Adrenal gland (tissue), 5 donors: Measurements from ENCODE around the gene PACS1.

Experiments used
- POLR2A ChIP-seq, 2 donors: fragments of 450-650 bp; IDR thresholded peaks; one replicate each; pipeline ENCODE4 v1.6.1; 2017; ENCODE audit warnings: antibody characterized with exemption in 2 of 2, mild to moderate bottlenecking in 2 of 2, moderate library complexity in 1 of 2
- TF ChIP-seq, protein P1 (sequence below), 6 experiments: fragments of 450-650 bp in 4 of 6; fragments of 200-600 bp in 2 of 6; sonication (generic) in 1 of 6; IDR thresholded peaks; 1 replicate in 5 of 6; 2 replicates in 1 of 6; pipeline versions ENCODE4 v1.5.1 to v1.8.0; 2016 to 2021; ENCODE audit warnings: antibody characterized with exemption in 6 of 6, mild to moderate bottlenecking in 2 of 6, moderate library complexity in 1 of 6
- donor health status: DM: no; HTN: no; CAD: no.

DNA sequence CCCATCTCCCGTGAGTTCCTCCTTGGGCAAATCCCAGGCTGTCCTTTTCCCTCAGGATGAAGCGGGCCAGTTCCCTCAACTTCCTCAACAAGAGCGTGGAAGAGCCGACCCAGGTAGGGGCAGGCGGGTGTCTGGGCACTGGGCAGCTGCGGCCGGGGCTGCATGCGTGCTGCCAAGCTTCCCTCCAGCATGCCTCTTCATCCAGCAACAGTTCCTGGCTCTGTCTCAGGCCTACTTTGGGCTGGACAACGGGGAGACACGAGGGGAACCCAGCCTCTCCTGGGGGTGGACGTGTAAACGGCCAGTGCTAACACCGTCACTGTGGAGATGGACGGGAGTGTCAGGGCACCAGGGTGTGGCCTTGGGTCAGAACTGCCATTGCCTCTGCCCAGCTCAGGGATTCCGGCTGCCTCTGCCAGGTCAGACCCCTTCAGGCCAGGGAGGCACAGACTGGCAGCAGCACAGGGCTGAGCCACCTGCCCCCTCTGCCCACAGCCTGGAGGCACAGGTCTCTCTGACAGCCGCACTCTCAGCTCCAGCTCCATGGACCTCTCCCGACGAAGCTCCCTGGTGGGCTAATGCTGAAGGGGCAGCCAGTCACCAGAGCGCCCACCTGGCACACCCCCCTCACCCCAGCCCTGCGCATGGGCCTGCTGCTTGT lies 196.4 kb downstream of the PACS1 start:
- TF ChIP-seq, protein P1, sequence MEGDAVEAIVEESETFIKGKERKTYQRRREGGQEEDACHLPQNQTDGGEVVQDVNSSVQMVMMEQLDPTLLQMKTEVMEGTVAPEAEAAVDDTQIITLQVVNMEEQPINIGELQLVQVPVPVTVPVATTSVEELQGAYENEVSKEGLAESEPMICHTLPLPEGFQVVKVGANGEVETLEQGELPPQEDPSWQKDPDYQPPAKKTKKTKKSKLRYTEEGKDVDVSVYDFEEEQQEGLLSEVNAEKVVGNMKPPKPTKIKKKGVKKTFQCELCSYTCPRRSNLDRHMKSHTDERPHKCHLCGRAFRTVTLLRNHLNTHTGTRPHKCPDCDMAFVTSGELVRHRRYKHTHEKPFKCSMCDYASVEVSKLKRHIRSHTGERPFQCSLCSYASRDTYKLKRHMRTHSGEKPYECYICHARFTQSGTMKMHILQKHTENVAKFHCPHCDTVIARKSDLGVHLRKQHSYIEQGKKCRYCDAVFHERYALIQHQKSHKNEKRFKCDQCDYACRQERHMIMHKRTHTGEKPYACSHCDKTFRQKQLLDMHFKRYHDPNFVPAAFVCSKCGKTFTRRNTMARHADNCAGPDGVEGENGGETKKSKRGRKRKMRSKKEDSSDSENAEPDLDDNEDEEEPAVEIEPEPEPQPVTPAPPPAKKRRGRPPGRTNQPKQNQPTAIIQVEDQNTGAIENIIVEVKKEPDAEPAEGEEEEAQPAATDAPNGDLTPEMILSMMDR (IDR thresholded peaks at IDR 0.05), result no peak
- TF ChIP-seq POLR2A (IDR thresholded peaks at IDR 0.05), result no peak
